Measurements from ENCODE around the gene AKIRIN1.
"Not testable (repeated sequence)": the region's sequence is repeated elsewhere in the genome, so short reads cannot be mapped to it uniquely, and the experiment has no call there.

AKIRIN1 gene

GRCh38 chr1:38997034-38997900 is 6.2 kb downstream of the AKIRIN1 start:
- DNase-seq (no peak), ATAC-seq (no peak)

GRCh38 chr1:38997901-38998190 is 6.8 kb downstream of the AKIRIN1 start:
- ATAC-seq (no peak), DNase-seq (no peak)

DNA sequence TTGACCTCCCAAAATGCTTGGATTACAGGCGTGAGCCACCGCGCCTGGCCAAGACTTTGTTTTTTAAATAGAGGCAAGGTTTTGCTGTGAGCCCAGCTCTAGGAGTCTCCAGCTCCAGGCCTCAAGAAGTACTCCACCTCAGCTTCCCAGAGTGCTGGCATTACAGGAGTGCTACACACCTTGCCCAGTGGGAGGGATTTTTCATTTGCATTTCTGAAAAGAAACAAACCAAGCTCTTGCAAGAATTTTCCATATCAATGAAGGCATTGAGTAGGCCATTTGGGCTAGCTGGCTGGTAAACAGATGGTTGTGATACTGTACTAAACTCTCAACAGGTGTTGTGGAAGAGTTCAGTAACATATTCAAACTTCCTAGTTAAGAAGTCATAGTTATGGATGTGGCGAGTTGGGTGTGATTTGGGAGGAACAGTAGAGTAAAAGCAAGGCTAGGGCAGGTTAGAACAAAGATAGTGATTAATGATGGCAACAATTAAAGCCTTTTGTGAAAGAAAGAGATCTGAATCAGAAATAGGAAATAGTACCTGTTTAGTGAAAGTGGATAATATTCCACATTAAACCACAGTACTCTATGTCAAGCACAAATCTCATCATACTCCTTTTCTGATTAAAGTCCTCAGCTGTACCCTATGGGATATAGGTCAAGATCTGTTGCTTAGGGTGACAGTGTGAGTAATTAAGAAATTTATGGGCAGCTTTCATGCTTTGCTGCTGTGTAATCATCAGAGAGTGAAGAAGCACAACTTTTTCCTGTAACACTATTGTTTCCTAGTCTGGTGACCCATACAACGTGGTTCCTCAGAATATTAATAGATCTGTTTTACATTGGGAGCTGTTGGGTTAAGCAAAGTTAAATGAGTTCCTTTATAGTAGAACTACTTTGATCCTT is 10.7 kb downstream of the AKIRIN1 start:
- DNase-seq (no peak), ATAC-seq (no peak)

GRCh38 chr1:39003281-39003680 is 12.2 kb downstream of the AKIRIN1 start:
- DNase-seq (no peak), ATAC-seq (no peak)

- DNase-seq (no peak), ATAC-seq (peak; percentile 9)
These were observed 12.7 kb downstream of the AKIRIN1 start for GRCh38 chr1:39003794-39004193.

- no peak for DNase-seq
- ATAC-seq, result no peak
These were observed 15.2 kb downstream of the AKIRIN1 start for GRCh38 chr1:39006287-39006686.

GRCh38 chr1:39006726-39007645 is 15.9 kb downstream of the AKIRIN1 start:
- DNase-seq (no peak), ATAC-seq (no peak)

DNA sequence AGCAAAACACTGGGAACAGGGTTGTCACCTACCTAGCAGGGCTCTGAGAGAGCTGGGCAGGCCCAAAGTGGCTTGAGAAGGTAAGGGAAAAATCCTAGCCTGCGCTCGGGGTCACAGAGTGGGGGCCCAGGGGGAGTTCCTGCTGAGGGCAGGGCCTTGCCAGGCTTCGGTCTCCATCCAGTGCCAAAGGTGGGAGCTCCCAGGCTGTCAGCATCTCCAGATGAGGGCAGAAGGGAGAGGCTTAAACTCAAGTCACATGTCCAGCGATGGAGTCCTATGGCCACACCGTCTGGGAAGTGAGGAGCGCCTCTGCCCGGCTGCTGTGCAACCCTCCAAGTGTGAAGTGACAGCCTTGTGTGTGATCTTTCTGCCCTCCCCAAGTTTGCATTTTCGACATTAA is 23.9 kb downstream of the AKIRIN1 start:
- not testable (repeated sequence) for DNase-seq, ATAC-seq

DNA sequence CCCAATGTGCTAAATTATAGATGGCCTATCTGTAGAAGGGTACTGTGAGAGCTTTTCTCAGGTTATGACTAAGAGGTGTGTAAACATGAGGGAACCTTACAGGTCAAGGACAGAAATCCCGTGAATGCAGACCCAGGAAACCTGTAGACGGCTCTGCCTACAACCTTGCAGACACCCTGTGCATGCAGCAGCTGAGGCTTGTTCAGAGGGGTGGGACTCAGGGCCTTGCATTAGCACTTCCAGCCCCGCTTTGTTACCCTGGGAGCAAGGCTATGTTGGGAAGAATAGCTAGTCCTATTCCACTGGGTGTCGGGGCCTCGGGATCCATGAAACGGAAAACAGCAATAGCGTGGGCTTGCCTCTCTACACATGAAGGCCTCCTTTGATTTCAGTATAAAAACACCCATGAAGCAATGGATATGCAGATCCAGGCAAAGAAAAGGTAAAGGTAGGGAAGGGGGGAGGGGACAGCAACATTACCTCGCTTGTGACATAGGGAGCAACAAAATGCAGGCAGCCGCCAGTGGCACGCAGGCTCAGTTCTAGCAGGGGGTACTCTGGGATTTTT is 25.6 kb downstream of the AKIRIN1 start:
- no peak for ATAC-seq
- DNase-seq, result no peak

- ATAC-seq (no peak), DNase-seq (no peak)
These were observed 26.2 kb downstream of the AKIRIN1 start for GRCh38 chr1:39017266-39017665.

- ATAC-seq, DNase-seq: not testable (repeated sequence)
These were observed 29.4 kb downstream of the AKIRIN1 start for GRCh38 chr1:39020494-39020893.

DNA sequence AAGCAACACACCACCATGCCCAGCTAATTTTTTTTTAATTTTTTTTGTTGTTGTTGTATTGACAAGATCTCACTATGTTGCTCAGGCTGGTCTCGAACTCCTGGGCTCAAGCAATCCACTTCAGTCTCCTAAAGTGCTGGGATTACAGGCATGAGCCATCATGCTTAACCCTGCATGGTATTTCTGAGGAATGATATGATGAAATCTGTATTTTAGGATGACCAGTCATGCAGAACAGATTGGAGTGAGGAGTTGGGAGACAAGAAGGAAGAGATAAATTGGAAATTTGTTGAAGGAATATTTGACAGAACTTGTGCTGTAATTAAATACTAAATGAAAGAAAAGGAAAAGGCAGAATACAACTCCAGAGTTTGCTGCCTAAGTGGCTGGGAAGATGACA is 30.4 kb downstream of the AKIRIN1 start:
- no peak for DNase-seq

GRCh38 chr1:39023140-39023539 is 32.1 kb downstream of the AKIRIN1 start:
- ATAC-seq (no peak), DNase-seq (no peak)

More for the DNA sequence above, 30.4 kb downstream of the AKIRIN1 start:
- ATAC-seq, result no peak

DNA sequence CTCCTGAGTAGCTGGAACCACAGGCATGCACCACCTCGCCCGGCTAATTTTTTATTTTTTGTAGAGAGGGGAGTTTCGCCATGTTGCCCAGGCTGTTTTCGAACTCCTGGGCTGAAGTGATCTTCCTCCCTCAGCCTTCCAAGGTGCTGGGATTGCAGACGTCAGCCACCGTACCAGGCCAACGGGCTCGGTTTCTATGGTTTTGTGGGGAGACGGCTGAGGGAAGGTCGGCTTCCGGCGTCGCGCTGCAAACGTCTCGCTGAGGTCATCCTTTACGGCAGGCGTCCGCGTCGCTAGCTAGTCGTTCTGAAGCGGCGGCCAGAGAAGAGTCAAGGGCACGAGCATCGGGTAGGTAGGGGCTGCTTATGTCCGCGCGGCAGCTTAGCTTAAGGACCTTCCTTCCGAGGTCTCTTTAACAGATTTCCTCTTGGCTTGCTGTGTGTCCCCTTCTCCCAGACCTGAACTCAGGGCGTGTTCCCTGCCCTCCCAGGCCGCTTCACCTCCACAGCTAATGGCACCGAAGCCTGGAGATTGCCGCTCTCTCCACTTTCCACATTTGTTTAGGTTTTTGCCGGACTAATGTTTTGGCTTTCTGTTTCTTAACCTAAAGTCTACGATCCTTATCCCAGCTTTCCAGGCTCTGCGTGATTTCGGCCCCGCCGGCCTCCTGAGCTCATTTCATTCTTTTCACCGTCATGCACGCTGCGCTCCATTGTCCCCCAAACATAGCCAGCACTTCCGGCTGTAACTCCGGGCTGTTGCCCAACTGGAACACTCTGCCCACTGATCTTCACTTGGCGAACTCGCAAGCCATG is 35.2 kb downstream of the AKIRIN1 start, which contains the start of gene NDUFS5:
Gene NDUFS5, plus strand, starts transcription at position 300 of the 815 bp plus-strand sequence. CDS start 2,375 bp downstream, outside the sequence.
- ATAC-seq, result peak; percentile 95
- peak; percentile 85 for DNase-seq

DNA sequence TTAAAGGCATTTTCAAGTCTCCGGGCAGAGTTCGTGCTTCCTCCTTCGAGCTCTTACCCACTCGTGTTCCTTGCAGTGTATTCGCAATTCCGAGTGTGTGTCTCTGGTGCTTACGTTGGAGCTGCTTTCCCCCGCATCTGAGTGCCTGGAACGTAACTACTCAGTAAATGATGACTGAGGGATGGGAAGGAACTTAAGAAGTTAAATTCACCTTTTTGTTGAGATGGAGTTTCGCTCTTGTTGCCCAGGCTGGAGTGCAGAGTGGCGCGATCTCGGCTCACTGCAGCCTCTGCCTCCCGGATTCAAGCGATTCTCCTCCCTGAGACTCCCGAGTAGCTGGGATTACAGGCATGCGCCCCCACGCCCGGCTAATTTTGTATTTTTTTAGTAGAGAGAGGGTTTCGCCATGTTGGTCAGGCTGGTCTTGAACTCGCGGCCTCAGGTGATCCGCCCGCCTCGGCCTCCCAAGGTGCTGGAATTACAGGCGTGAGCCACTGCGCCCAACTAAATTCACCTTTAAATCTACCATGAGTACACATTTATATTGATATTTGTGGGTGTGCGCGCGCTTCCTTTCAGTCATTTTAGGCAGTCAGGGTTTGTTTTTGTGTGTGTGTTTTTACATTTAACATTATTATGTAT is 35.9 kb downstream of the AKIRIN1 start:
- no peak for DNase-seq
- no peak for ATAC-seq

DNA sequence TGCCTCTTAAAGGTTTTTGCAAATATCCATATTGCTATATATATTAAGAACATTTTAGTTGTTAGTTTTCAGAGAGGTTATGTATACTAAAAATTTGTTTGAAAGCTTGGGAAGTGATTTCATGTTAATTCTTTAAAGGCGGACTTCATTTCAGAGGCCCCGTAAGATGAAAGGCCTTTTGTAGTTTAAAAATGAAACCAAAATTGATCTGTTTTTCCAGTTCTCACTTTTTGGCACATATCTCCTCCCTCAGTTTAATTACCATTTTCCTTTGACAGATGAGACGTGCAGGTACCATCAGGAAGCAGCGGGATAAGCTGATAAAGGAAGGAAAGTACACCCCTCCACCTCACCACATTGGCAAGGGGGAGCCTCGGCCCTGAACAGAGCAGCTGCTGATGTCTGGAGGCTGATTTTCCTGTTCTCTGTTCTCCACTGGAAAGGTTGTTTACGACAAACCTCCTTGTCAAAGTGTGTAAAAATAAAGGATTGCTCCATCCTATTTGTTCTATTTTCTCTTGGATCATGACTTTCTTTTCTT is 43.1 kb downstream of the AKIRIN1 start:
- ATAC-seq, result no peak
- no peak for DNase-seq

DNA sequence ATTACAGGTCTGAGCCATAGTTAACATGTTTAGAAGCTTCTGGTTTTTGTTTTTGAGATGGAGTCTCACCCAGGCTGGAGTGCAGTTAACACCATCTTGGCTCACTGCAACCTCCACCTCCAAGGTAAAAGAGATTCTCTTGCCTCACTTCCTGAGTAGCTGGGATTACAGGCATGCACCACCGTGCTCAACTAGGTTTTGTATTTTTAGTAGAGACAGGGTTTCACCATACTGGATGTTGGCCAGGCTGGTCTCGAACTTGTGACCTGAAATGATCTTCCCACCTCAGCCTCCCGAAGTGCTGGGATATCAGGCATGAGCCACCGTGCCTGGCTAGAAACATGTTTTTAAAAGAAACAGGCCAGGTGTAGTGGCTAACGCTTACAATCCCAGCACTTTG is 45.6 kb downstream of the AKIRIN1 start:
- ATAC-seq, result no peak
- DNase-seq, result no peak

DNA sequence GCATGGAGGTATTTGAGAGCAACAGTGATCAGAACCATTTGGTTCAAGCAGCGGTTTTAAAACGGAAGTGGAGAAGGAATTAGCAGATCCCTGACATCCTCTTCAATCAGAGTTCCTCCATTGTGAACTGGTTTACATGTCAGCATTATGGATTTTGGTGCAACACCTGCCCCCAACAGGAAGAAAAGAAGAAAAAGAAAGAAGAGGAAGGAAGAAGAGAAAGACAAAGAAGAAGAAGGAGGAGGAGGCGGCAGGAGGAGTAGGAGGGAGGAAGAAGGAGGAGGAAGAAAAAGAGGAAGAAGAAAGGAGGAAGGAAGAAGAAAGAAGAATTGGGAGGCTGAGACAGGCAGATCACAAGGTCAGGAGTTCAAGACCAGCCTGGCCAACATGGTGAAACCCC is 52.4 kb downstream of the AKIRIN1 start:
- DNase-seq (no peak), ATAC-seq (no peak)

- ATAC-seq, result no peak
These were observed 53.7 kb downstream of the AKIRIN1 start for GRCh38 chr1:39044762-39045161.

DNA sequence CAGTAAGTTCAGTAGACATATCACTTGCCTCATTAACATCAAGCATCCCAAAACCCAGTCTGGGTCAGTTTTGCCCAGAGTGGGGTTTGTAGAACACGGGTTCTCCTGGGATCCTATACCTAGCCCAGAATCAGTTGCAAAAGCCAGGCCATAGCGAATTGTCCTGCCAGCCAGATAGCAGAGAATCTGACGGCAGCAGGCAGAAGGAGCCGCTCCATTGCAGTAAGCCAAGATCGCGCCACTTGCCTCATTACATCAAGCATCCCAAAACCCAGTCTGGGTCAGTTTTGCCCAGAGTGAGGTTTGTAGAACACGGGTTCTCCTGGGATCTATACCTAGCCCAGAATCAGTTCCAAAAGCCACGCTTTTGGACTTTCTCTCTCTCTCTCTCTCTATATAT is 54.2 kb downstream of the AKIRIN1 start:
- ATAC-seq, result no peak

More at GRCh38 chr1:39044762-39045161, 53.7 kb downstream of the AKIRIN1 start:
- no peak for DNase-seq

More for the DNA sequence above, 54.2 kb downstream of the AKIRIN1 start:
- no peak for DNase-seq

All from stimulated activated naive CD8-positive, alpha-beta T cell treated with anti-CD3 and anti-CD28 coated beads, Interleukin-15, Interleukin-2, amounts not matched to agents 100 U/mL and 50 U/mL, for 24 hours (primary cell).